ENCODE results near the gene SIGLEC6.

Gene SIGLEC6

DNA sequence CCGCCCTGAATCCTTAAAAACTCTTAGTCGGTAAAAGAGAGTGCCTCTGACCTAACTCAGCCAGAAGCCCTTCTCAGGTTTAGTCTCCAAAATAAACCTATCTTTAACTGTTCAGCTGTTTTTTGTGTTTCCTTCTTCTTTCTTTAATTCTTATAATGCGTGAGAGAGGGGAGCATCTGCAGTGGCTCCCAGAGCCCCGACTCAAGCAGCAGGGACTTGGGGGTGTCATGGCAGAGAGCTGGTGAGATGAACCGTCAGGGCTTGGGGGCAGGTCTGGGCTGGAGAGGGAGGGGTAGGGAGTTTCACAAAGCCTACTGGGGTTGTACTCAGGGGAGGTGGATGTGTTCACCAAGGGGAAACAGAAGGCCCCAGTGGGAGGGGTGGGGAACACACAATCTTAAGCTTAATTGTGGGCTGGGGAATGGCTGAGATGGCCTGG is 16.8 kb upstream of the SIGLEC6 start:
- no peak for DNase-seq (ENCODE audit: low read depth)

DNA sequence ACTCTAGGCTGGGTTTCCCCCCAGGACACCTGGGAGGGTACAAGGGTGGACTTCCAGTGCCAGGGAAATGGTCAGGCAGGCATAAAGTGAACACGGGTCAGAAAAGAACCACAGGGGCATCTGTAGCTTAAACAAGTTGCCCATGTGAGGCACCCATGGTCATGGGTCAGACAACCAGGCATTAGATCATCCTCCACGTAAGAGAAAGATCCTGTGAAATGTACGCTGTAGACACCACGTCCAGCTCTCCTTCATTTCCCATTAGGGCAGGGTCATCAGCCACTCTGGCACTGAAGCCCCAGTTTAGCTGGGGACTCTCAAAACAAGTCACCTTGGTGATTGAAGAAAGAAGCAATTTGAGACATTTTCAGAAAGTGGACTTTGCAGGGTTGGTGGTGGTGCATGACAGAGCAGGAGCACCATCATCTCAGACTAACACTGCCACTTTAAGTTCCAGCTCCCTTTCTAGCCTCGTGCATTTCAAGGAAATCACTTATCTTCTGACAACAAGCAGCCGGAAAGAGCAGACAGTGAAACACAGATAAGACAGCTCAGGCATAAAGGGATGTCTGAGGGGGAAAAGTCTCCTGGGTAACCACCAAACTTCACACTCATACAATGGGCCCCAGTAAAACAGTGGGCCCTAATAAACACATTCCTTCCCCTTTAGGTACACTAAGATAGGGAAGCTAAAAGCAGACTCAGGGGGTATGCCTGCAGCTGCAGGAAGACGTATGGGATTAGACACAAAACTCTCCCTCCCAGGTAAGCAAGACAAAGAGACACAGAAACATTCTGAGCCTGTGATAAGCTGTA is 16.1 kb upstream of the SIGLEC6 start:
- DNase-seq (ENCODE audit: low read depth): no peak

DNA sequence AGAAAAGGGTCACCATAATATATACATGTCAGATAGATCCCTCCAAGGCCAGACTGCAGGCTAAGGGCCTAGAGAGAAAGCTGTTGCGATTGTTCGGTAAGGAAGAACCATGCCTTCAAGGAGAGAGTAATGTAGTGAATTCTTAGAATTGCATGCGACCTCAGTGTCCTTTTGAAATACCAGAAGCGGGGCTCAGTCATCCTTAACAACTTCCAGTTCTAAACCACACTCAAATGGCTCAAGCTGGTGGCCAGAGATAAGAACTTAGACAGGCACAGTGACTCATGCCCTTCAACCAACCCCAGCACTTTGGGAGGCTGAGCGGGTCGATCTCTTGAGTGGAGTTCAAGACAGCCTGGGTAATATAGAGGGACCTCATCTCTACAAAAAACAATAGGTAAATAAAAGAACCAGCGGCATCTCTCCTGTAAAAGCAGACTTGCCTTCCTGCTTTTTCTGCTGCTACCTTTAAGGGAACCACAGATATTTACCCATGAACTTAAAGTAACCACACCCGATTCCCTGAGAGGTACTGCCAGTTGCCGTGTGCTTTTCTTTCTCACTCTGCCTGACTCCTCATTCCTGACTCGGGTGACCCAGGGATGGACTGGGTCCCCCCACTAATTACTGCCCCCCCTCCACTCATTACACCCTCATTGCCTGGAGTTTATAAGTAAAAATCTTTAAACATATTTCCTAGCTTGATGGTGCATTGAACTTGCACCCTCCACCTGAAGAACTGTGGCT is 15.4 kb upstream of the SIGLEC6 start:
- peak; percentile 22 for DNase-seq (ENCODE audit: low read depth)

DNA sequence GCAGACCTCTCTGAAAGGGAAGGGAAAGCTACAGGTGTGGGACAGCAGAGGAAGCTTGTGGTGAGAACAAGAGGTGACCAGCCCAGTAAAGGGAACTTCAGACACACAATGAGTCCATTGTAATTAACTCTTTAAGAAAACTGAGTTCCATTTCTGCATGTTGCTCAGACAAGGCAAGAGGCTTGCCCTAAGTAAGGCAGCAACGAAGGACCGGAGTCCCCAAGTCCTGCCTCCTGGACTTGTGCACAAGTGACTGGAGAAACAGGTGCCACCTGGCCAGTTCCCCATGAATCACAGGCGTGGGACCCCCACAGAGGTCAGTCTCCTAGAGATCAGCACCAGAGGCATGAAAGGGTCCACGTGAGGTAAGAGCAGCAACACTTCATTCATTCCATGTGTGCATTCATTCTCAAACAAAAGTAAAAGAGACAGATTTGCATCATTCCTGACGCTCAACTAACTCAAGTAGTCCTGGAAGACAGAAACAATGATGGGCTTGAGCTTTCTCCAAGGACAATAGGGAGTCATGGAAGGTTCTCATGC is 14.7 kb upstream of the SIGLEC6 start:
- DNase-seq (ENCODE audit: low read depth): no peak

DNA sequence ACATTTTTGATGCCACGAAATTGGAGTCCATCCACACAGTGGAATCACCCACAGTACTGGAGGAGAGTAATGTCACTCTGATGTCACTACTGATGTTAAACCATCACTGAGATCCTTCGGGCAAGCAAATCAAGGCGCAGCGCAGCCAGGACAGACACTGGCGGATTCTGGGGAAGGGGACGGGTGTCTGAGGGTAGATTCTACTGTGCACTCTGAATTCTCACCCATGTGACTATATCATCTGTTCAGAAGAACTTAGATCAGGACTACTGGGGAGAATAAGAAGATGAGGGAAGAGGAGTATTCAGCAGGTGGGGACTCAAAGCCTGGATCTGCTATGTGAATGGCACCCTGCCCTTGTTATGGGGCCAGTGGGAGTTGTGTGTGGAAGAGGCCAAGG is 12.6 kb upstream of the SIGLEC6 start:
- no peak for DNase-seq (ENCODE audit: low read depth)

DNA sequence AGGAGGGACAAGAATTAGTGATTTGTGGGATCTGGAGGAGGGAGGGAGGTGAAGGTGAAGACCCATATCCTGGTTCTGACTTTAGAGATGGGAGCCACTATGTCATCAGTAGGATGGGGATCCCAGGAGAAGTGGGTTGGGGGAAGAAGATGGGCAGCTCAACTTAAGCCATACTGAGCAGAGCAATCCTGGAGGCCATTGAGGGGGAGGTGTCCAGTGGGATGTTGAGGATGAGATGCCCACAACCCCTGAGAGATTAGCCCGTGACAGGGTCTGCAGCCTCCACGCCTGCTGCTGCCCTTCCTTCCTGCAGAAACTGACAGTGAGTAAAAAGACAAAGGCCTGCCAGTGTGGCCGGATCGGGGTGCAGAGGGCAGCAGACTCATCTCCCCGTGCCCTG is 11.2 kb upstream of the SIGLEC6 start:
- no peak for DNase-seq (ENCODE audit: low read depth)

DNA sequence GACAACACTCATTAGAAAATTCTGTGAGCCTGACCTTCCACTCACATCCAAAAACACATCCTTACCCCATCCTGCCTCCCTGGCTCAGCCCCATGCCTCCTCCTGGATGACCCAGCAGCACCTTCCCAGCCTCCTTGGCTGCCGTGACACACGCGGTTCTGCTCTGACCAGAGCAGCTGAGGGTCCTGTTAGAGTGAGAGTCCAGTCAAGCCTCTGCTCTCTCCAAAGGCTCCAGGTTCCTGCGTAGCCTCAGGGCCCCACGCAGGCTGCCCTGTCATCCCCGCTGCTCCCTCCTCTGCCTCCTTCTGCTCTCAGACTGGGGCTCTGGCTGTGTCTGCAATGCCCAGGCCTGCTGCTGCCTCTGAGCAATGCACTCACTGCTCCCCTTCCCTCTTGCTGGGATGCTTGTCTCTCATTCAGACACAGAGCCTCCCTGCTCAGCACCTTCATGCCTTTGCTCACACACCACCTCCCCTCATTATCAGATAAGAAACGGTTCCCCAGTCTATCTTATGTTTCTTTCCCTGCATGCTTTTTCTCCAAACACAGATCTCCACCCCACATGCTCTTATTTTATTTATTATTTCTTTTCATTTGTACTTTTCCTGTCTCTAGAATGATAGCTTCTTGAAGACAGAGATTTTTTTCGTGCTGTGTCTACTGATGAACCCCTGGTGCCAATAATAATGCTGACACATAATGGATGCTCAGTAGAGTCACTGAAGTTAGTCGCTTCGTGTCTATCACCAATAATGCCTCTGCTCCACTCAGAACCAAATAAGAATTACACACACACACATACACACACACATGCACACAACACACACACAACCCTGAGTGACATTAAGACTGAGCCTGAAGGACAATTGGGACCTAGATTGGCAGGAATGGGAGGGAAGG is 10.2 kb upstream of the SIGLEC6 start:
- no peak for DNase-seq (ENCODE audit: low read depth)

DNA sequence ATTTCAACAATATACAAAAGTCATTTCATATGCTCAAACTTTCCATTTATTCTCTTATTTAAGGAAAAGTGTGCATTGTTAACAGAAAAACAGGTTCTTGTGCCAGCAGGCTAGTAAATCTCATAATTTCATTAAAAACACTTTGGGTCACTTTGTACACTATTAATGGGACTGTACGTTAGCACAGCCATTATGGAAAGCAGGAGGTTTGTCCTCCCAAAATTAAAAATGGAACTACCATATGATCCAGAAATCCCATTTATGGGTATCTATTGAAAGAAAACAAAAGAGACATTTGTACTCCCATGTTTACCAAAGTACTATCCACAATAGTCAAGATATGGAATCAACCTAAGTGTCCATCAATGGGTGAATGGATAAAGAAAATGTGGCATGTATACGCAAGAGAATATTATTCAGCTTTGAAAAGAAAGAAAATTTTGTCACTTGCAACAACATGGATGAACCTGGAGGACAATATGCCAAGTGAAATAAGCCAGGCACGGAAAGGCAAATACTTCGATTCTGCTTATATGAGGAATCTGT is 8.4 kb upstream of the SIGLEC6 start:
- no peak for DNase-seq (ENCODE audit: low read depth)

DNA sequence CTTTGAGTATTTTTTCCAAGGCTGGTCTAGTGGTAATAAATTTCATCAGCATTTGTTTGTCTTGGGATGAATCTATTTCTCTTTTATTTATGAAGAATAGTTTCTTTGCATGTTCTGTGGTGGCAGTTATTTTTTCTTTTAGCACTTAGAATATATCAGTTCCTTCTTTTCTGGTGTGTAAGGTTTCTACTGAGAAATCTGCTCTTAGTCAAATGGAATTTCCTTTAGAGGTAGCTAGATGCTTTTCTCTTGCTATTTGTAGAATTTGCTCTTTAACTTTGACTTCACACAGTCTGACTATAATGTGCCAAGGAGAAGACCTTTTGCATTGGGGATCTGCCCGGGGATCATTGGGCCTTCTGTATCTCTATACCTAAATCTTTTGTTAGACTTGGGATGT is 4.1 kb upstream of the SIGLEC6 start:
- DNase-seq (ENCODE audit: low read depth): no peak

DNA sequence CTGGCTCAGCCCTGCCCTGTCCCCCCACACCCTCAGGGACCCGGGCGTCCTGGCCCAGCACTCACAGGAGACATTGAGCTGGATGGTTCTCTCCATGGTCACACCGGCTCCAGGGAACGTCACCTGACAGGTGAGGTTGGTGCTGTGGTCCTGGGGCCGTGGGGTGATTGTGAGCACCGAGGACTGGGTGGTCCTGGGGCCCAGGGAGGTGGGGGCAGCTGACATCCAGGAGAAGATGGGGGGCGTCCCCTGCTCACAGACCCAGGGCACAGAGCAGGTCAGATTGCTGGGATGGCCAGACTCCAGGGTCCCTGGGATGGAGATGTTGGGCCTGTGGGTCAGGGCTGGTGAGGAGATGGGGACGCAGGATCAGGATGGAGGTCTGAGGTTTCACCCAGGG is 854 bp downstream of the SIGLEC6 start:
- DNase-seq (ENCODE audit: low read depth): no peak

DNA sequence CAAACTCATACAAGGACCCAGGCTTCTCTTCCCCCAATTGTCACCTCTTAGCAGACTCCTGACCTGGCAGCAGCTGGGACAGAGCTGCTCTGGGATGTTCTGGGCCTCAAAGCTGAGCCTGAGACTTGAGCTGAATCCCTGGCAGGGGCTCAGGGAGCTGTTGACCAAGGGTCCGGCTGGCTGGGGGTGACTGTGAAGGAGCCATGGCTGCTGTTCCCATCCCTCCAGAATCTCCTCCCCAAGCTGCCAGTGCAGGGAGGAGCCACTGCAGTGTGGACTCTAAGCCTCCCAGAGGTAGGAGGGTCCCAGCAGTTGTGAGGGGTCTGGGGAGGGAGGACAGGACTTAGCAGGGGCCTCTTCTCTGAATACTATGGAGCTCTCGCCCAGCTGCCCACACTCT is 2.2 kb downstream of the SIGLEC6 start:
- DNase-seq (ENCODE audit: low read depth): no peak

DNA sequence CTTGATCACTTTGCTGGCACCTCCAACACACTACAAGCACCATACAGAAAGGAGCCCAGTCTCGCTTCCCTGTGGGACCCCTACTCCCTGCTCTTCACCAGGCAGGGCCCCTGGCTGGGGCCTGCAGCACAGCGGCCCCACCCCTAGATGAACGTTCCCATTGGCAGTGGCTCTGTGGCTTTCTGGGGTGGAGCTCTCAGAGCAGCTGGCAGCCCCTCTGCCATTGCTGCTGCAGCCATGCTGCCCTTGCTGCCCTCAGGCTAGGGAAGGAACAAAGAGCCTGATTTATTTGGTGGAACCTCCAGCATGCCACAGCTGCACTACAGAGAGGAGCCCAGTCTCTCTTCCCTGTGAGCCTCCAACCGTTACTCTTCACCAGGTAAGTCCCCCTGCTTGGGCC is 5.8 kb downstream of the SIGLEC6 start:
- no peak for DNase-seq (ENCODE audit: low read depth)

DNA sequence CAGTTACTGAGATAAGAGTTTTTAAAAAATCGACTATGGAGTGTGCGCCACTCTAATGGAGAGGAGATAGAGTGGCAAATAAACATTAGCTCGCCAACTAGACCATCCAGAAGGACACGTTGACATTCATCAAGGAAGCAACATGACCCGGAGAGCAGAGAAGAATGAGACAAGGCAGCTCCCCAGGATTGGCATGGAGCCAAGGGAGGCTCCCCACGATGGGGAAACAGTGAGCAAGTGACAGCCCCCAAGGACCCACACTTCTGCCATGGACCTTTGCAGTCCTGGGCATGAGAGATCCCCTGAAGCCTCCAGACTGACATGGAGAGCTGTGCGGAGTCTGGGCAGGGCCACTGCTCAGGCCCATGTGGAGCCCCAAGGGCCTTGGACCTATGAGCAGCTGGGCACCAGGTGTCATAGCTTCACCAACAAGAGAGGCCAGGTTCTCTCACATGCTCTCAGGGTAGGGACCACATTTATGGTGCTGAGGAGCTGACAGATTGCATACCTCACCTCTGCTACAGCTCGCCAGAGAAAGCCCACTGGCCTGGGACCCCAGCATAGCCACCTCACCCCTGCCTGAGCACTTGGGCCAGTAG is 6.7 kb downstream of the SIGLEC6 start:
- no peak for DNase-seq (ENCODE audit: low read depth)

DNA sequence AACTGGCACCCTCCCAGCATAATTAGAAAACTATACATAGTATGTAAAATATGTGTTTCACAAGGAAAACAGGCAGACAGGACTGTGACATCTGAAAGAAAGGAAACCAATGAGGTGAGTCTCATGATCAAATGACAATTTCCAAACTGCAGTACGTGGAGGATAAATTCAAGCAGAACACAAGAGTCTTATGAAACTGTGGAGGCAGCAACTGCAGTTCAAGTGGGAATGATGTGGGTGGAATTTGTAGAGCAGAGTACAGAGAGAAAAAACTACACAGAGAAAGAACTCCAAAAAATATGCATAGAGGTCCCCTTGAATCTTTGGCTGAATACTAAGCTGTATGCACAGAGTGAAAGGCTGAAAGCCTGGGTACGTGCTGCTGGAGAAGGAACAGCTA is 9.7 kb downstream of the SIGLEC6 start:
- no peak for DNase-seq (ENCODE audit: low read depth)

DNA sequence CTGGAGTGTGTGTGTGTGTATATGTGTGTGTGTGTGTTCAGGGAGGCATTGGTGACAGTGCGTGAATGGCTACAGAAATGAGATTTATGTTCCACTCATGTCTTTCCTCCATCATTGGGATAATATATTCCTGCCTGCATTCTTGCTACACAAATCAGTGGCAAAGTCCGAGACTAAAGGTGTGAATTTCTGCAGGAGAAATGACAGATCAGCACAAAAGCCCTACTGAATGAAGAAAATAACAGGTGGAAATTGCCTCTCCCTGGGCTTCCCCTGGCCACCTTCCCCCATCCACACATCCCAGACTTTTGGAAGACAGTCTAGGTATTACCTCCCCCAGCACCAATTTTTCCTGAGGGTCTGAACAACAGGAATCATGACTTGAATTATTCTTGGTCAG is 10.1 kb downstream of the SIGLEC6 start:
- DNase-seq (ENCODE audit: low read depth): no peak

DNA sequence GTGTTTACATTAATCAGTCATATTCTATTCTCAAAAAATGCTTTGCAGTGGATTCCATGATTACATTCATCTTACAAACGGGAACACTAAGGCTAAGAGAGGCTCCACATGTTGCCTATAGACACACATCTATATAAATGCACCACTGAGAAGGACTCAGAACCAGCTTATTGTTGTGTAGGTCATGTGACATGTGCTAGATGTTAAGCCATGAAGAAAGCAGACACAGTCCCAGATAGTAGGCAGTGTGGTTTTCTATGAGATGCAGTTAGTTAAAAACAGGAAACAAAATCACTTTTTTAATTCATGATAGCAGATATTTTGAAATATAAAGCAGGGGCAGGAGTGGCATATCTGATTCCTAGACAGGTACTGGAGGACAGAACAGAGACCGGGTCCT is 10.7 kb downstream of the SIGLEC6 start:
- DNase-seq (ENCODE audit: low read depth): no peak

DNA sequence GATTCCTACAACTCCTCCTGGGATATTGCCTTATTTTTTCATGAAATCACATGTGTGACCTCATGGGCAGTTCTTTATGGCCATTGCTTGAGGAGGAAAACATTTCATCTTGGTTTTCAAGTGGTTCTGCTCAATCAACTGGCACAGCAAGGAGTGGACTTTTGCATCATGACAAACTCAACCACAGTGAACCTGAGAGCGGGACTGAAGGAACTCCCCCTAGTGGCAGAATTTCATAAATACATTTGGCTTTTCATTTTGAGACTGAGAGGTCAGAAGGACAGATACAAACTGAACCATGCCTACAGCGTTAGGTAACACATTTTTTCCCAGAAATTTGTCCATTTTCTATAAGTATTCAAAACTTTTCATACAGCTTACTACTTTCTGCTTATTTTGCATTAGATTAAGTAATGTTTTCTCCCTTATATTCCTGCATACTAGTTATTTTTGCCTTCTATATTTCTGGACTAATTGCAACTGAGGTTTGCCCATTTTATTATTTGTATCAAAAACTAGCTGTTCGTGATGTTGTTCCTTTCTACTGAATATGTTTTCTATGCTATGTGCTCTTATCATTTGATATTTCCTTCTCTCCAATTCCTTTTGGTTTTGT is 16.5 kb downstream of the SIGLEC6 start:
- peak; percentile 52 for DNase-seq (ENCODE audit: low read depth)

DNA sequence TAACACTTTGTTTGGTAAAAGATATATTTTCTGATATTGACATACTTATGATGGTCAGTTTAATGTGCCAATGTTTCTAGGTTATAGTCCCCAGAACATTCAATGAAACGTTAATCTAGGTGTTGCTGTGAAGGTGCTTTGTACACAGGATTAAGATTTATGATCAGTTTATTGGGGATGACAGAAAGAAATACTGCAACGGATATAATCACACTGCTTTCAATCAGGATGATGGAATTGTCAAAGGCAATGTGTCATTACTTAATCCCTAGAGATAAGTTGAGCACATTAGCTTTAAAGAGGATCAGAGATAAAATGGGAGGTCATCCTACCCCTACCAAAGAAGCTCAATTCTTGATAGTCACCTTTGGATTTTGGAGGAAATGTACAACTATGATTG is 17.5 kb downstream of the SIGLEC6 start:
- no peak for DNase-seq (ENCODE audit: low read depth)

DNA sequence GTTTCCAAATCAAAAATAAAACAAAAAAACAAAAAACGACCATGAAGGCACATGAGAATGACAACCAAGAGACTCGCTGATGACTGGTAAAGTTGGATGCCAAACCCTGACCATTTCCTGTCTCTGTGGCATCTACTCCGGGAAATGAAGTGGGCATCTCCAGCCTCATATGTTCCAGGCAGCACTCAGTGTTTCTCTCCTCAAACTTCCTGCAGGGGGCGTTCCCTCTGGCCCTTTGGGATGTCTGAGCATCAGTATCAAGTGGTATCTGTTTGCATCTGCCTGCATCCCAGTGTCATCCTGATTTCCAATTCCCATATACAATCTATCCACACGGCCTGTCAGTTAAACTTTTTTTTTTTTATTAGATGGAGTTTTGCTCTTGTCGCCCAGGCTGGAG is 20.1 kb downstream of the SIGLEC6 start:
- peak; percentile 4 for DNase-seq (ENCODE audit: low read depth)

DNA sequence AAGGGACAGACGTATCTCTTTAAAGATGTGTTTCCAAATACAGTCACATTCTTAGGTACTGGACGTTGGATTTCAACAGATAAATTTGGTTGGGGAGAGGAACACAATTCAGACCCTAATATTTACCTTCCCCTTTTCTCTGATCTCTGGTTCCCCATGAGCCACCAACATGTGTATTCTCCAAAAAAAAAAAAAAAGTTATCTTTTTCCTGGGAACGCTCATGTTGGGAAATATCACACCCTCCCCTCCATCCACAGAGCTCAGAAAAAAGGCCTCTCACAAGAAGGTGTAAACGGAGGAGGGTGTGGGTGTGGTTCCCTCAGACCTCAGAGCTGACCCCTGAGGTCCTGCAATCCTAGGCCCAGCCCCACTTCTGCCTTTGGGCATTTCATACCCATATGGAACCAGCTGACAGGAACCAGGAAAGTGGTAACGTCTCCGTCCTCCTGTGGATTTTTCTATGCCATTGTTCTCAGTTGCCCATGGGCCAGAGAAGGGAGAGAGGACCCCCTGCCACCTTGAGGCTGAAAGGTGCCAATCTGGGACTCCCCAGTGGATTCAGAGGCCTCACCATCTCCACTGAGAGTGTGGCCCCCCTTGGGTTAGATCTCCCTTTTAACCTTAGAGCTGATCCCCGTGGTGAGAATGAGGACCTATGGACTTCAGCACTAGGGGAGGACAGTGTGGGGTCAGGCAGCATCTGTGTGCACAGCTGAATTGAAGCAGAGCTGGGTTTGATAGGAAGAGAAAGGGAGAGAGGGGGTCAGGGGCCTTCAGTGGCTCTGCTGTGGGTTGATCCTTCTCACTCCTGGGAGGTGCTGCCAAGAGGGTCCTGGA is 21.4 kb downstream of the SIGLEC6 start:
- DNase-seq (ENCODE audit: low read depth): no peak

All from iris pigment epithelial cell (primary cell).